ENCODE results near the gene CPA4.

- TF ChIP-seq CTCF (conservative IDR thresholded peaks at IDR 0.05; ENCODE audit: low read length) = no peak
- TF ChIP-seq EZH2phosphoT487 (IDR thresholded peaks at IDR 0.05; ENCODE audit: borderline replicate concordance, low read depth, low read length) = no peak
These were observed 40.9 kb downstream of the CPA4 start for GRCh38 chr7:130333832-130334231.
